GM12875 (cell line): ENCODE results near the gene SLC36A1.

Experiments
- H3K4me3 ChIP-seq: one replicate; pipeline ENCODE4 v1.5.1; 2011; ENCODE audit warnings: low read depth, low read length, control low read depth
- CTCF ChIP-seq: IDR thresholded peaks from 2 replicates; pipeline ENCODE4 v1.5.1; 2011; ENCODE audit warnings: low read depth, mild to moderate bottlenecking, control low read depth, inconsistent platforms, low read length, moderate library complexity, borderline replicate concordance; ENCODE audit not compliant: insufficient read depth

The SLC36A1 gene

GRCh38 chr5:151447174-151448037 is at the start of gene SLC36A1:
SLC36A1 (plus strand) TSS chr5:151447603; CDS start chr5:151458793, 11,190 bp downstream.
- H3K4me3 ChIP-seq: peak within 1 kb of the TSS; percentile 90

GRCh38 chr5:151405334-151406160 is 41.9 kb upstream of the SLC36A1 start:
- TF ChIP-seq CTCF: no peak
- no peak overlapping the region for H3K4me3 ChIP-seq

More at GRCh38 chr5:151447174-151448037, at the start of gene SLC36A1:
- peak; percentile 82 for TF ChIP-seq CTCF

GRCh38 chr5:151406322-151406947 is 41.0 kb upstream of the SLC36A1 start:
- H3K4me3 ChIP-seq: no peak overlapping the region
- peak; percentile 52; the same call in 1 of the 2 replicates for TF ChIP-seq CTCF

DNA sequence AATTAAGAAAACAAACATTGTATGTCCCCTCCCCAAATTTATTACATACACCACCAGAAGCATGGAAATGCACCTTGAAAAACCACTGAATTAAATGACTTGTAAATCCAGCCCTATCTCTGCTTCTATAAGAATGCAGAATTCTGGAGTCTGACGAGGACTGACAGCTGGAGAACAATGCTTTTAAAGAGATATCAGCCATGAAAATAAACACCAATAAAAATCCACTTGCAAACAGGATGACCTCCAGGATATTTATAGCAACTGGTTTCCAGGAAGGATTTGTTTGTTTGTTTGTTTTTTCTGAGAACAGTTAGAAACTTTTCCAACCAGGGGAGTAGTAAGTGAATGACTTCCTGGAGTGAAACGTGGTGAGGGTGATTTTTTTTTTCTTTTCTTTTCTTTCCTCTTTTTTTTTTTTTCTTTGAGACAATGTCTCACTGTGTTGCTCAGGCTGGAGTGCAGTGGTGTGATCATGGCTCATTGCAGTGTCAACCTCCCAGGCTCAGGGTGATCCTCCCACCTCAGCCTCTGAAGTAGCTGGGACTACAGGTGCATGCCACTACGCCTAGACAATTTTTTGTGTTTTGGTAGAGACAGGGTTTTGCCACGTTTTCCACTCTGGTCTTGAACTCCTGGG is 38.7 kb upstream of the SLC36A1 start:
- no peak overlapping the region for H3K4me3 ChIP-seq
- no peak for TF ChIP-seq CTCF

- H3K4me3 ChIP-seq: no peak overlapping the region
- TF ChIP-seq CTCF: no peak
These were observed 33.6 kb upstream of the SLC36A1 start for GRCh38 chr5:151413800-151414199.

GRCh38 chr5:151414536-151414935 is 32.9 kb upstream of the SLC36A1 start:
- no peak for TF ChIP-seq CTCF
- no peak overlapping the region for H3K4me3 ChIP-seq
